Liver (tissue), 9 donors: ENCODE results near the gene PTPRN2. TPM values are rescaled to one million over a fixed set of nuclear protein-coding genes. Genes with fewer than 3 reads are reported as not detected.

ENCODE experiments used
- DNase-seq: peaks from one replicate; pipeline ENCODE4 v3.0.0-alpha.2; 2017; ENCODE audit warnings: low spot score
- H3K27ac ChIP-seq, 2 donors: one replicate each; pipeline ENCODE4 v1.7.0; 2013; ENCODE audit warnings: inconsistent platforms in 2 of 2, low read length in 2 of 2, control low read depth in 1 of 2, low read depth in 1 of 2, mild to moderate bottlenecking in 1 of 2
- H3K27me3 ChIP-seq, 4 donors: one replicate each; pipeline versions ENCODE4 v1.6.1 to v1.7.0; 2013; ENCODE audit warnings: low read length in 3 of 4, inconsistent platforms in 1 of 4, mild to moderate bottlenecking in 1 of 4, moderate library complexity in 1 of 4; ENCODE audit not compliant: control insufficient read depth in 4 of 4, insufficient read depth in 4 of 4
- H3K36me3 ChIP-seq, 4 donors: one replicate each; pipeline versions ENCODE4 v1.6.1 to v1.7.0; 2013; ENCODE audit warnings: low read length in 3 of 4, mild to moderate bottlenecking in 3 of 4, low read depth in 1 of 4, moderate library complexity in 1 of 4; ENCODE audit not compliant: control insufficient read depth in 4 of 4, insufficient read depth in 3 of 4
- H3K4me1 ChIP-seq, 4 donors: one replicate each; pipeline versions ENCODE4 v1.6.1 to v1.7.0; 2013; ENCODE audit warnings: low read length in 3 of 4, mild to moderate bottlenecking in 3 of 4, moderate library complexity in 1 of 4; ENCODE audit not compliant: control insufficient read depth in 4 of 4, insufficient read depth in 4 of 4
- H3K4me3 ChIP-seq, 3 donors: one replicate each; pipeline versions ENCODE4 v1.6.1 to v1.7.0; 2013; ENCODE audit warnings: low read length in 3 of 3, control low read depth in 1 of 3, low read depth in 1 of 3, mild to moderate bottlenecking in 1 of 3
- H3K9ac ChIP-seq, 2 donors: one replicate each; pipeline ENCODE4 v1.7.0; 2013; ENCODE audit warnings: low read length in 2 of 2, mild to moderate bottlenecking in 2 of 2, moderate library complexity in 2 of 2, control low read depth in 1 of 2, low read depth in 1 of 2
- H3K9me3 ChIP-seq, 4 donors: one replicate each; pipeline versions ENCODE4 v1.6.1 to v1.7.0; 2013; ENCODE audit warnings: low read length in 3 of 4; ENCODE audit not compliant: control insufficient read depth in 4 of 4
- CTCF ChIP-seq: fragments of 150-350 bp; IDR thresholded peaks from 2 replicates; pipeline ENCODE4 v1.5.1; 2017; ENCODE audit warnings: improper control_type of control experiment, low read depth, low read length; ENCODE audit not compliant: missing input control
- EGR1 ChIP-seq, 2 donors: IDR thresholded peaks; 2 replicates each; pipeline ENCODE4 v1.6.1; 2016 to 2018; ENCODE audit warnings: antibody characterized with exemption in 2 of 2, low read depth in 2 of 2
- FOXA1 ChIP-seq: IDR thresholded peaks from 2 replicates; pipeline ENCODE4 v1.6.1; 2016; ENCODE audit warnings: antibody characterized with exemption
- FOXA2 ChIP-seq: IDR thresholded peaks from 2 replicates; pipeline ENCODE4 v1.6.1; 2016; ENCODE audit warnings: antibody characterized with exemption
- GABPA ChIP-seq, 2 donors: IDR thresholded peaks in 1 of 2; conservative IDR thresholded peaks in 1 of 2; 2 replicates each; pipeline ENCODE4 v1.6.1; 2016; ENCODE audit warnings: antibody characterized with exemption in 2 of 2, mild to moderate bottlenecking in 1 of 2, moderate library complexity in 1 of 2
- HNF4A ChIP-seq, 2 donors: conservative IDR thresholded peaks; 2 replicates each; pipeline ENCODE4 v1.6.1; 2016; ENCODE audit warnings: antibody characterized with exemption in 2 of 2, mild to moderate bottlenecking in 2 of 2
- HNF4G ChIP-seq: IDR thresholded peaks from 2 replicates; pipeline ENCODE4 v1.6.1; 2016; ENCODE audit warnings: antibody characterized with exemption
- NR2F2 ChIP-seq: IDR thresholded peaks from 2 replicates; pipeline ENCODE4 v1.6.1; 2016; ENCODE audit warnings: antibody characterized with exemption
- RAD21 ChIP-seq, 2 donors: IDR thresholded peaks; 2 replicates each; pipeline ENCODE4 v1.6.1; 2016; ENCODE audit warnings: antibody characterized with exemption in 2 of 2, mild to moderate bottlenecking in 2 of 2
- REST ChIP-seq: IDR thresholded peaks from 2 replicates; pipeline ENCODE4 v1.6.1; 2016; ENCODE audit warnings: antibody characterized with exemption, mild to moderate bottlenecking
- RXRA ChIP-seq, 2 donors: IDR thresholded peaks; 2 replicates each; pipeline ENCODE4 v1.6.1; 2017 to 2018; ENCODE audit warnings: antibody characterized with exemption in 2 of 2, mild to moderate bottlenecking in 1 of 2
- SP1 ChIP-seq: IDR thresholded peaks from 2 replicates; pipeline ENCODE4 v1.6.1; 2018; ENCODE audit warnings: antibody characterized with exemption, mild to moderate bottlenecking
- TAF1 ChIP-seq: conservative IDR thresholded peaks from 2 replicates; pipeline ENCODE4 v1.6.1; 2016; ENCODE audit warnings: antibody characterized with exemption, mild to moderate bottlenecking
- YY1 ChIP-seq: IDR thresholded peaks from 2 replicates; pipeline ENCODE4 v1.6.1; 2016; ENCODE audit warnings: antibody characterized with exemption, mild to moderate bottlenecking
- ZBTB33 ChIP-seq: IDR thresholded peaks from 2 replicates; pipeline ENCODE4 v1.6.1; 2016; ENCODE audit warnings: antibody characterized with exemption
- WGBS: extraction: QIAGEN DNeasy Blood & Tissue Kit; methylation state at CpG from one replicate; pipeline ENCODE4 v1.1.7; 2013; 5-methylcytosine and 5-hydroxymethylcytosine counted together
- polyA plus RNA-seq, 2 donors: library from polyadenylated mRNA; stranded (reverse) in 1 of 2; unstranded in 1 of 2; fragments of 200-250 nt in 1 of 2; fragments of >200 nt in 1 of 2; fragmentation: Nextera tagmentation in 1 of 2; extraction: Ambion mirVana in 1 of 2; gene quantifications; one replicate each; pipeline versions ENCODE4 v1.2.1 to v1.2.3, GENCODE V29; 2013 to 2015
- total RNA-seq, 2 donors: library from RNA; depleted of rRNA; stranded (reverse); fragments of >200 nt; gene quantifications; one replicate each; pipeline ENCODE4 v1.2.3, GENCODE V29; 2014
- TF ChIP-seq, protein P1 (sequence below): IDR thresholded peaks from 2 replicates; pipeline ENCODE4 v1.6.1; 2016; ENCODE audit warnings: antibody characterized with exemption
- TF ChIP-seq, protein P2 (sequence below): IDR thresholded peaks from 2 replicates; pipeline ENCODE4 v1.6.1; 2016; ENCODE audit warnings: antibody characterized with exemption
- donor health status: healthy.
- donor health status: healthy.
- donor health status: healthy.
- donor health status: healthy.
- donor health status: healthy.

The PTPRN2 gene
- total and polyA plus RNA-seq, 4 donors, result 0.75 to 1.9 (median 1.1) TPM

- TF ChIP-seq REST, result no peak
Measured at GRCh38 chr7:158401826-158402225, 185.8 kb downstream of the PTPRN2 start (continued).

DNA sequence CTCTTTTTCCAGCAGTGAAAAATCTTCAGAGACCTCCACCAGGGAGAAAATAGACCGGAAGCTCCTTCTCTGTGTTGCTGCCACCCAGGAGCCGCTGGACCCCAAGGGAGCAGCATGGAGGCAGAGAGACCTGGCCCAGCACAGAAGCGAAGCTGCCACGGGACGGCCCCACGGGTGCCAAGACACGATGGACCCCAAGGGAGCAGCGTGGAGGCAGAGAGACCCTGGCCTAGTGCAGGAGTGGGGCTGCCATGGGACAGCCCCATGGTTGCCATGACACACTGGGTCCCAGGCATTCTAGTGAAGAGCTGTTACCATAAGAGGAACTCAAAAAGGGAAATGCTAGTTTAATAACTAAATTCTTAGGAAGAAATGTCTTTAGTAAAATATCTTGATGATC is 186.3 kb downstream of the PTPRN2 start:
- DNase-seq, result no peak
- H3K27ac ChIP-seq, result no peak overlapping the region
- H3K27me3 ChIP-seq, result no peaks in the 10 kb centered on the region

DNA sequence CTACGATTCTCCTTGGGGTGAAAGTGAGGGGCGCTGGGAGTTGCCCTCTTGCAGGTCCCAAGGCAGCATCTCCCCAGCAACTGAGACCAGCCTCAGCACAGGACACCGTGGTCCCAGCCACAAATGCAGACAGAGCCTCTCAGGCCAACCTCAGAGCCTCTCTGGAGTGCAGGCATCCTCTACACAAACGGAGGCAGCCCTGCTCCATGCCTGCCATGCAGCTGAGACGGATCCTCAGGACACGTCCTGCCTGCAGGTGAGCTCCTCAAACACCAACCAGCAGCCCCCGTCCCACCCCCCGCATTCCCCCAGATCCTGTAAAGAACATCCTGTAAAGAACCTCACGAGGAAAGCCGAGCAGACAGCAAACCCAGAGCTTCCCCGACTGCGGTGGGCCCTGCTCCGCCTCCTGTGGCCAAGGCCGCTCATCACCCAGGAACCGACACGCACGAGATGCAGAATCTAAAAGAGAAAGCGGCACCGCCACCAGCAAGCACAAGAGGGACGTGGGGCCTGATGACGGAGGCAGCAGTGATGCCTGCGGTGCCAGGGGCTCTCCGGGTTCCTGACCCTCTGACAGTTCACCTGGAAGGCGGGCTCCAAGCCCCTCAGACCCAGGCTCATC is 186.9 kb downstream of the PTPRN2 start:
- DNase-seq, result no peak
- H3K27ac ChIP-seq, result no peak overlapping the region
- no peak for TF ChIP-seq ZBTB33
- TF ChIP-seq RXRA (IDR thresholded peaks at IDR 0.05), result no peak
- TF ChIP-seq CTCF, result no peak
- no peak for TF ChIP-seq YY1
- no peak for TF ChIP-seq FOXA2
- no peak for TF ChIP-seq GABPA (IDR thresholded peaks at IDR 0.05 in 1 of 2, conservative IDR thresholded peaks at IDR 0.05 in 1 of 2)
- no peak for TF ChIP-seq HNF4A (conservative IDR thresholded peaks at IDR 0.05)
- TF ChIP-seq RAD21 (IDR thresholded peaks at IDR 0.05), result no peak
- no peak for TF ChIP-seq HNF4G
- TF ChIP-seq REST, result no peak
- no peak for TF ChIP-seq EGR1 (IDR thresholded peaks at IDR 0.05; ENCODE audit: low read depth in 2 of 2)
- TF ChIP-seq, protein P1, sequence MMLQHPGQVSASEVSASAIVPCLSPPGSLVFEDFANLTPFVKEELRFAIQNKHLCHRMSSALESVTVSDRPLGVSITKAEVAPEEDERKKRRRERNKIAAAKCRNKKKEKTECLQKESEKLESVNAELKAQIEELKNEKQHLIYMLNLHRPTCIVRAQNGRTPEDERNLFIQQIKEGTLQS, result no peak
- TF ChIP-seq TAF1, result no peak
- TF ChIP-seq, protein P2, sequence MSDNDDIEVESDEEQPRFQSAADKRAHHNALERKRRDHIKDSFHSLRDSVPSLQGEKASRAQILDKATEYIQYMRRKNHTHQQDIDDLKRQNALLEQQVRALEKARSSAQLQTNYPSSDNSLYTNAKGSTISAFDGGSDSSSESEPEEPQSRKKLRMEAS, result no peak
- TF ChIP-seq NR2F2, result no peak
- TF ChIP-seq SP1, result no peak
- H3K27me3 ChIP-seq, result no peaks in the 10 kb centered on the region
- no peaks in the 10 kb centered on the region for H3K36me3 ChIP-seq
- no peak overlapping the region for H3K4me3 ChIP-seq
- H3K9ac ChIP-seq, result no peak overlapping the region
- 80% methylated on average over 24 of the region's 24 CpGs for WGBS
- H3K4me1 ChIP-seq, result no peaks in the 10 kb centered on the region
- no peaks in the 10 kb centered on the region for H3K9me3 ChIP-seq

More for the DNA sequence above, 186.3 kb downstream of the PTPRN2 start:
- no peak overlapping the region for H3K9ac ChIP-seq
- H3K4me3 ChIP-seq, result no peak overlapping the region
- H3K36me3 ChIP-seq, result no peaks in the 10 kb centered on the region
- 82% methylated on average over 8 of the region's 8 CpGs for WGBS
- no peaks in the 10 kb centered on the region for H3K4me1 ChIP-seq
- H3K9me3 ChIP-seq, result no peaks in the 10 kb centered on the region
- no peak for TF ChIP-seq FOXA1
